WTC11 (cell line): ENCODE results near the gene ABCA13.

Experiments used
- CREB1 ChIP-seq: sonication (generic); formaldehyde crosslinking; IDR thresholded peaks from 2 replicates; pipeline ENCODE4 v1.8.0; 2023; ENCODE audit warnings: mild to moderate bottlenecking, missing genetic modification reagents
- CTCF ChIP-seq: fragments of 200-600 bp; IDR thresholded peaks from 2 replicates; pipeline ENCODE4 v1.8.0; 2022; ENCODE audit warnings: antibody characterized with exemption
- E2F4 ChIP-seq: sonication (generic); formaldehyde crosslinking; IDR thresholded peaks from 2 replicates; pipeline ENCODE4 v1.8.1; 2022; ENCODE audit warnings: low read depth, mild to moderate bottlenecking, moderate library complexity, missing genetic modification reagents, borderline replicate concordance
- FOXP1 ChIP-seq: sonication (generic); formaldehyde crosslinking; IDR thresholded peaks from 2 replicates; pipeline ENCODE4 v1.8.0; 2022; ENCODE audit warnings: missing genetic modification reagents, mild to moderate bottlenecking, moderate library complexity, borderline replicate concordance
- FOXP4 ChIP-seq: sonication (generic); formaldehyde crosslinking; IDR thresholded peaks from 2 replicates; pipeline ENCODE4 v1.8.0; 2022; ENCODE audit warnings: mild to moderate bottlenecking, missing genetic modification reagents
- USF1 ChIP-seq: sonication (generic); formaldehyde crosslinking; IDR thresholded peaks from 2 replicates; pipeline ENCODE4 v1.8.0; 2022; ENCODE audit warnings: mild to moderate bottlenecking, missing genetic modification reagents
- ZBTB21 ChIP-seq: sonication (generic); formaldehyde crosslinking; IDR thresholded peaks from 2 replicates; pipeline ENCODE4 v1.8.1; 2023; ENCODE audit warnings: mild to moderate bottlenecking, missing genetic modification reagents, borderline replicate concordance

GRCh38 chr7:48305661-48306060 lies 134.4 kb downstream of the ABCA13 start:
- no peak for TF ChIP-seq USF1 (CRISPR knock-in tag)
- no peak for TF ChIP-seq FOXP1 (CRISPR knock-in tag)
- TF ChIP-seq FOXP4 (CRISPR knock-in tag), result no peak
- no peak for TF ChIP-seq CTCF
- no peak for TF ChIP-seq E2F4 (CRISPR knock-in tag)
- no peak for TF ChIP-seq CREB1 (CRISPR knock-in tag)
- TF ChIP-seq ZBTB21 (CRISPR knock-in tag), result no peak
